AG09319 (cell line): ENCODE results near the gene GIMAP2.
"Not testable (repeated sequence)": the region's sequence is repeated elsewhere in the genome, so short reads cannot be mapped to it uniquely, and the experiment has no call there.

ENCODE experiments used
- DNase-seq: peaks from one replicate; pipeline ENCODE4 v3.0.0-alpha.2; 2010; ENCODE audit warnings: low read depth; ENCODE audit errors: extremely low read depth
- CTCF ChIP-seq: IDR thresholded peaks from 2 replicates; pipeline ENCODE4 v1.5.1; 2011; ENCODE audit warnings: low read depth, mild to moderate bottlenecking, inconsistent platforms, low read length, moderate library complexity

Gene GIMAP2

GRCh38 chr7:150654692-150655091, 30.8 kb upstream of the GIMAP2 start:
- DNase-seq: no peak
- TF ChIP-seq CTCF: no peak

GRCh38 chr7:150656047-150656446, 29.5 kb upstream of the GIMAP2 start:
- TF ChIP-seq CTCF: no peak
- no peak for DNase-seq

GRCh38 chr7:150657526-150657925, 28.0 kb upstream of the GIMAP2 start:
- no peak for DNase-seq
- no peak for TF ChIP-seq CTCF

- no peak for DNase-seq
- TF ChIP-seq CTCF: no peak
These were observed 24.4 kb upstream of the GIMAP2 start for GRCh38 chr7:150660939-150661613.

GRCh38 chr7:150662821-150663220, 22.7 kb upstream of the GIMAP2 start:
- DNase-seq: not testable (repeated sequence)

GRCh38 chr7:150663802-150664494, 21.6 kb upstream of the GIMAP2 start:
- no peak for TF ChIP-seq CTCF

GRCh38 chr7:150665089-150665748, 20.3 kb upstream of the GIMAP2 start:
- no peak for DNase-seq
- no peak for TF ChIP-seq CTCF

More at GRCh38 chr7:150663802-150664494, 21.6 kb upstream of the GIMAP2 start:
- DNase-seq: no peak
